ENCODE measurements around the gene SYNGR1. TPM values are rescaled to one million over a fixed set of nuclear protein-coding genes. Genes with fewer than 3 reads are reported as not detected.

The SYNGR1 gene
- total RNA-seq, 1 donor from 2014 or later: 26.6 TPM

GRCh38 chr22:39341179-39341578, 8.6 kb upstream of the SYNGR1 start:
- no peak for TF ChIP-seq CTCF (IDR thresholded peaks at IDR 0.05)
- Mint-ChIP-seq H3K27me3 (ENCODE audit: unreplicated experiment) (peaks cover 5% of the 10 kb centered on the region), H3K36me3 (ENCODE audit: unreplicated experiment) (no peaks in the 10 kb centered on the region), H3K4me3 (ENCODE audit: unreplicated experiment) (no peak overlapping the region), H3K9me3 (ENCODE audit: unreplicated experiment) (no peaks in the 10 kb centered on the region), H3K4me1 (ENCODE audit: unreplicated experiment) (peaks cover 4% of the 10 kb centered on the region), H3K27ac (ENCODE audit: unreplicated experiment) (no peak overlapping the region)
- DNase-seq (ENCODE audit: extremely low spot score, unreplicated experiment): no peak

GRCh38 chr22:39343259-39344045, 6.3 kb upstream of the SYNGR1 start:
- TF ChIP-seq CTCF (IDR thresholded peaks at IDR 0.05): peak; percentile 89
- Mint-ChIP-seq H3K27me3 (ENCODE audit: unreplicated experiment) (peaks cover 5% of the 10 kb centered on the region), H3K4me1 (ENCODE audit: unreplicated experiment) (peaks cover 4% of the 10 kb centered on the region), H3K27ac (ENCODE audit: unreplicated experiment) (no peak overlapping the region), H3K4me3 (ENCODE audit: unreplicated experiment) (no peak overlapping the region), H3K9me3 (ENCODE audit: unreplicated experiment) (no peaks in the 10 kb centered on the region), H3K36me3 (ENCODE audit: unreplicated experiment) (no peaks in the 10 kb centered on the region)
- DNase-seq (ENCODE audit: extremely low spot score, unreplicated experiment): no peak

- no peak overlapping the region for H3K4me3 Mint-ChIP-seq (ENCODE audit: unreplicated experiment)
- H3K27ac Mint-ChIP-seq (ENCODE audit: unreplicated experiment): no peak overlapping the region
- no peaks in the 10 kb centered on the region for H3K9me3 Mint-ChIP-seq (ENCODE audit: unreplicated experiment)
- no peaks in the 10 kb centered on the region for H3K36me3 Mint-ChIP-seq (ENCODE audit: unreplicated experiment)
- H3K4me1 Mint-ChIP-seq (ENCODE audit: unreplicated experiment): peaks cover 5% of the 10 kb centered on the region
- DNase-seq (ENCODE audit: extremely low spot score, unreplicated experiment): no peak
- H3K27me3 Mint-ChIP-seq (ENCODE audit: unreplicated experiment): peaks cover 5% of the 10 kb centered on the region
- no peak for TF ChIP-seq CTCF (IDR thresholded peaks at IDR 0.05)
Measured at GRCh38 chr22:39344046-39344390, 5.8 kb upstream of the SYNGR1 start.

- no peak for DNase-seq (ENCODE audit: extremely low spot score, unreplicated experiment)
- no peak overlapping the region for H3K27ac Mint-ChIP-seq (ENCODE audit: unreplicated experiment)
- H3K4me3 Mint-ChIP-seq (ENCODE audit: unreplicated experiment): no peak overlapping the region
- H3K9me3 Mint-ChIP-seq (ENCODE audit: unreplicated experiment): no peaks in the 10 kb centered on the region
- peaks cover 5% of the 10 kb centered on the region for H3K27me3 Mint-ChIP-seq (ENCODE audit: unreplicated experiment)
- no peak for TF ChIP-seq CTCF (IDR thresholded peaks at IDR 0.05)
- H3K36me3 Mint-ChIP-seq (ENCODE audit: unreplicated experiment): no peaks in the 10 kb centered on the region
- H3K4me1 Mint-ChIP-seq (ENCODE audit: unreplicated experiment): peaks cover 10% of the 10 kb centered on the region
Measured at GRCh38 chr22:39345231-39345630, 4.6 kb upstream of the SYNGR1 start.

- H3K9me3 Mint-ChIP-seq (ENCODE audit: unreplicated experiment): no peaks in the 10 kb centered on the region
- no peak overlapping the region for H3K27ac Mint-ChIP-seq (ENCODE audit: unreplicated experiment)
- no peak for DNase-seq (ENCODE audit: extremely low spot score, unreplicated experiment)
- H3K27me3 Mint-ChIP-seq (ENCODE audit: unreplicated experiment): peaks cover 2% of the 10 kb centered on the region
- H3K4me3 Mint-ChIP-seq (ENCODE audit: unreplicated experiment): peak overlapping the region; percentile 73
- no peaks in the 10 kb centered on the region for H3K36me3 Mint-ChIP-seq (ENCODE audit: unreplicated experiment)
- no peak for TF ChIP-seq CTCF (IDR thresholded peaks at IDR 0.05)
- peaks cover 27% of the 10 kb centered on the region for H3K4me1 Mint-ChIP-seq (ENCODE audit: unreplicated experiment)
Measured at GRCh38 chr22:39348909-39349505, 784 bp upstream of the SYNGR1 start.
